Chondrocyte (in vitro differentiated cells): ENCODE results near the gene NKX2-3. TPM values are rescaled to one million over a fixed set of nuclear protein-coding genes. Genes with fewer than 3 reads are reported as not detected.

Experiments
- DNase-seq: peaks from one replicate; pipeline ENCODE4 v3.0.0; 2021; ENCODE audit warnings: mixed read lengths, low spot score
- H3K27ac Mint-ChIP-seq: one replicate; pipeline ENCODE4 v1.8.0; 2021; ENCODE audit warnings: mild to moderate bottlenecking, moderate library complexity, mixed read lengths; ENCODE audit not compliant: unreplicated experiment
- H3K27me3 Mint-ChIP-seq: 2 replicates; pipeline ENCODE4 v1.8.0; 2021; ENCODE audit warnings: low read depth, mixed read lengths
- H3K36me3 Mint-ChIP-seq: 2 replicates; pipeline ENCODE4 v1.8.0; 2021; ENCODE audit warnings: low read depth, mixed read lengths
- H3K4me1 Mint-ChIP-seq: 2 replicates; pipeline ENCODE4 v1.8.0; 2021; ENCODE audit warnings: low read depth, mild to moderate bottlenecking, mixed read lengths
- H3K4me3 Mint-ChIP-seq: one replicate; pipeline ENCODE4 v1.8.0; 2021; ENCODE audit warnings: mild to moderate bottlenecking, moderate library complexity, mixed read lengths; ENCODE audit not compliant: unreplicated experiment
- H3K9me3 Mint-ChIP-seq: 2 replicates; pipeline ENCODE4 v1.8.0; 2021; ENCODE audit warnings: low read depth, mixed read lengths
- long read RNA-seq: library from polyadenylated mRNA; stranded (forward); transcript quantifications from one replicate; pipeline ENCODE4 v2.0.0, GENCODE V29; 2021
- total RNA-seq: library from RNA; stranded (reverse); gene quantifications from 3 replicates; pipeline ENCODE4 v1.2.1, GENCODE V29; 2021
- TF ChIP-seq, protein P1 (sequence below): fragments of 200-600 bp; sonication (generic); IDR thresholded peaks from 2 replicates; pipeline ENCODE4 v1.5.0; 2021; ENCODE audit warnings: antibody characterized with exemption, mild to moderate bottlenecking, moderate library complexity

The NKX2-3 gene
- total RNA-seq = not detected in 3 replicates
- long read RNA-seq = 0 reads

DNA sequence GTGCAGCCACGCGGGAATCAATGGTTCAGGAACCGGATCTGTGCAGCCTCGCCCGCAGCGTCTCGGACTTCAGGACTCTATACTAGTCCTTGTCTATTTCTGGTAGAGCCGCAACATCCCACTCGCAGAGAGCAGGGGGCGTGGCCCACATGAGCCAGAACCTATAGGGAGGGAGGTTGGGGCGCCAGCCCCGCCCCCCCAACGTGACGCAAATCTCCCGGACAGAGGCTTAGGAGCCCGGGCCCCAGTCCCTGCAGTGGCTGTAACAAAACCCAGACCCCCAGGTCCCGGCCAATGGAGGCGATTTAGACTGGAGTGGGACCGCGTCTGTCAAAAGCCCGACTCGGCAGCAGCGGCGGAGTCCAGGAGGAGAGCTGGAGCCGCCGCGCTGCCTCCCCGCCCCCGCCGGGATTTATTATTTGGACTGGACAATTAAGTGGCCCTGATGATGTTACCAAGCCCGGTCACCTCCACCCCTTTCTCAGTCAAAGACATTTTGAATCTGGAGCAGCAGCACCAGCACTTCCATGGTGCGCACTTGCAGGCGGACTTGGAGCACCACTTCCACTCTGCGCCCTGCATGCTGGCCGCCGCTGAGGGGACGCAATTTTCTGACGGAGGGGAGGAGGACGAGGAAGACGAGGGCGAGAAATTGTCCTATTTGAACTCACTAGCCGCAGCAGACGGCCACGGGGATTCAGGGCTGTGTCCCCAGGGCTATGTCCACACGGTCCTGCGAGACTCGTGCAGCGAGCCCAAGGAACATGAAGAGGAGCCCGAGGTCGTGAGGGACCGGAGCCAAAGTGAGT lies at the start of gene NKX2-3:
TSS of gene NKX2-3 (plus strand) at position 256 of the 809 bp plus-strand sequence. CDS start at position 446, 190 bp downstream.
- H3K9me3 Mint-ChIP-seq = peaks cover 6% of the 10 kb centered on the region
- H3K4me3 Mint-ChIP-seq = no peak within 1 kb of the TSS
- peaks cover 30% of the 10 kb centered on the region for H3K4me1 Mint-ChIP-seq
- TF ChIP-seq, protein P1, sequence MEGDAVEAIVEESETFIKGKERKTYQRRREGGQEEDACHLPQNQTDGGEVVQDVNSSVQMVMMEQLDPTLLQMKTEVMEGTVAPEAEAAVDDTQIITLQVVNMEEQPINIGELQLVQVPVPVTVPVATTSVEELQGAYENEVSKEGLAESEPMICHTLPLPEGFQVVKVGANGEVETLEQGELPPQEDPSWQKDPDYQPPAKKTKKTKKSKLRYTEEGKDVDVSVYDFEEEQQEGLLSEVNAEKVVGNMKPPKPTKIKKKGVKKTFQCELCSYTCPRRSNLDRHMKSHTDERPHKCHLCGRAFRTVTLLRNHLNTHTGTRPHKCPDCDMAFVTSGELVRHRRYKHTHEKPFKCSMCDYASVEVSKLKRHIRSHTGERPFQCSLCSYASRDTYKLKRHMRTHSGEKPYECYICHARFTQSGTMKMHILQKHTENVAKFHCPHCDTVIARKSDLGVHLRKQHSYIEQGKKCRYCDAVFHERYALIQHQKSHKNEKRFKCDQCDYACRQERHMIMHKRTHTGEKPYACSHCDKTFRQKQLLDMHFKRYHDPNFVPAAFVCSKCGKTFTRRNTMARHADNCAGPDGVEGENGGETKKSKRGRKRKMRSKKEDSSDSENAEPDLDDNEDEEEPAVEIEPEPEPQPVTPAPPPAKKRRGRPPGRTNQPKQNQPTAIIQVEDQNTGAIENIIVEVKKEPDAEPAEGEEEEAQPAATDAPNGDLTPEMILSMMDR = no peak
- H3K36me3 Mint-ChIP-seq = peaks cover 7% of the 10 kb centered on the region
- DNase-seq = no peak
- no peak within 1 kb of the TSS for H3K27ac Mint-ChIP-seq
- peaks cover 88% of the 10 kb centered on the region for H3K27me3 Mint-ChIP-seq

DNA sequence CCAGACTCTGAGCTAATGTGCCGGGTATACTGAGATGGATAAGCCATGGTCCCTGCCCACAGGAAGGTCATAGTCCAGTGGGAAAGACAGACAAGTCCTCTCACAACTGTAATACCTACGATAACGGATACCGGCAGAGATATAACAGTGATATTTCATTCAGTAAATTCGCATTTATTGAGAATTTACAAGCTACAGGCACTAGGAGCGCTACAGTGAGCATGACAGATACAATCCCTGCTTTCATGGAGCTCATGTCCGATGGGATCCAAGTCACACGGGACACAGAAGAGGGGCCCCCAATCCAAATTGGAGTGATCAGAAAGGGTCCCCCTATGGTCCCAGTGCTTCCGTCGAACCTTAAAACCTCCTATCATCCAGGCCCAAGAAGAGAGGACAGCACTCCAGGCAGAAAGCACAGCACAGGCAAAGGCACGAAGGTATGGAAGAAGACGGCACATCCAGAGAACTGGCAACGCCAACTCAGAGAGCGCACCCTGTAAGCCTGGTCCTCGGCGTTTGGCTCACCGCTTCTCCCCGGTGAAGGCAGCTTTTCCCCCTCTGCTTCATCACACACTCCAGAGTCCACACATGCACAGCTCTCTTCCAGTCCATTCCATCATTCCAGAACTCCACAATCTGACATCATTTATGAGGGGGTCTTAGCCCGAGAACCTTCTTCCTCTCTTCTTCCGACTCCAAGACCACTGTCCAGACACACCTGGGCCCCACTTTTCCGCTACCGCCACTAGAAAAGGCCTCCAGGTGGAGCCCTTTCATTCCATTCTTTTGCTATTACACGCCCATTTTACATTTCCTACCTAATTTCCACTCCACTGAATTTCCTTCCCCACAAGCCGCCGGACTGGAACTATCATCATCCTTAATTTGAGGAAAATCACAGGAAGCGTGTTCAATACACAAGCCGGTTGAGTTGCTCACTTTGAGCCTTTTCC lies 47.8 kb upstream of the NKX2-3 start:
- Mint-ChIP-seq H3K27ac (no peak overlapping the region), H3K4me1 (no peaks in the 10 kb centered on the region), H3K36me3 (no peaks in the 10 kb centered on the region), H3K27me3 (peaks cover 51% of the 10 kb centered on the region), H3K9me3 (no peaks in the 10 kb centered on the region), H3K4me3 (no peak overlapping the region)
- TF ChIP-seq, protein P1 = no peak
- no peak for DNase-seq

DNA sequence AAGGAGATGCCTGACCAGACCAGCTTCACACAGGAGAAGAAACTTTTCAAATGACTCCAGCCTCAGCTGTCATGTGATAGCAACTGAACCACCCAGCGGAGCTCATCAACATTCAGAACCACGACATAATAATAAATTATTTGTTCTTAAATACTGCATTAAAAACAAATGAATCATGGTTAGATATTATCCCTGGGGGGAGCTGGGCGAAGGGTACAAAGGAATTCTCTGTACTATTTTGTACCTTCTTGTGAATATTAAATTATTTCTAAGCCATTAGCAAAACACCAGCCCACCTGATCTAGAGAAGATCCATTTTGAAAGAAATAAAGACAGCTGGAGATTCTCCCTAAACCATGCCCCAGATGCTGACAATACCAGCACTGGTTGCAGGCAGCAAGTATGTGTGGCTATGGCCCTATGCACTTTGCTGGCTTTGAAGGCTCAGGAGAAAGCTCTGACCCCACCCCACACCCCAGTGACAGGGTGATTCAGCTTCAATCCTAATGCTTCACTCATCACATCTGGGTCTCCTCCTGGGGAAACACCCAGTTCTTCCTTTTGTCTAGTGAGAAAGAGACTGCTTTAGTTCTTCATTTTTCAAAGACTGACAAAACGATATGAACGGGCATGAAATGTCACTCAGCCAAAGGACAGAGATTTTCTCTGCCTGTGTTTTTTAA lies 45.5 kb upstream of the NKX2-3 start:
- Mint-ChIP-seq H3K27ac (no peak overlapping the region), H3K27me3 (peaks cover 59% of the 10 kb centered on the region), H3K9me3 (no peaks in the 10 kb centered on the region), H3K36me3 (no peaks in the 10 kb centered on the region), H3K4me1 (no peaks in the 10 kb centered on the region), H3K4me3 (no peak overlapping the region)
- TF ChIP-seq, protein P1 = no peak
- DNase-seq = no peak

DNA sequence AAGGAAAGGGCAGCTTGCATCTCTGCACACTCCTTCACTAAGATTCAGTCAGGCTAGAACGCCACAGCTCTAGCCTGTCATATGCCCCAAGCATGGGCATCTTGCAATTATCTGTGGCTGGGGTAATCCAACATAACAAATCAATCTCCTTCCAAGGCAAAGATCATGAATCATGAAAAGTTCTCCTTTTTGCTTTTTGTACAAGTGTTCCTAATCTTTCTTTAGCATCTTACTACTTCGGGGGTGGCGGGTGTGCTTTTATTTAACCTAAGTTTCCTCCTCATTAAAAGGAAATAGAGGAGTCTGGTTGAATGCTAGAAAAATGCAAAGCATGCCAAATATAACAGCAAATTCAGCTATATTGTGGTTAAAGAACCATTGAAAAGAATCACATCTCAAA lies 43.5 kb upstream of the NKX2-3 start:
- no peak for DNase-seq
- H3K4me3 Mint-ChIP-seq = no peak overlapping the region
- no peak overlapping the region for H3K27ac Mint-ChIP-seq
- TF ChIP-seq, protein P1 = no peak
- H3K9me3 Mint-ChIP-seq = peaks cover 2% of the 10 kb centered on the region
- no peaks in the 10 kb centered on the region for H3K4me1 Mint-ChIP-seq
- peaks cover 54% of the 10 kb centered on the region for H3K27me3 Mint-ChIP-seq
- H3K36me3 Mint-ChIP-seq = no peaks in the 10 kb centered on the region
